Glutamatergic neuron (in vitro differentiated cells): ENCODE measurements around the gene GFRA3. TPM values are rescaled to one million over a fixed set of nuclear protein-coding genes. Genes with fewer than 3 reads are reported as not detected.
"Not testable (repeated sequence)": the region's sequence is repeated elsewhere in the genome, so short reads cannot be mapped to it uniquely, and the experiment has no call there.

ENCODE experiments used
- DNase-seq: peaks from one replicate; pipeline ENCODE4 v3.0.0; 2022
- H3K27ac Mint-ChIP-seq: one replicate; pipeline ENCODE4 v1.8.0; 2020; ENCODE audit warnings: mild to moderate bottlenecking, mixed read lengths, inconsistent platforms; ENCODE audit not compliant: unreplicated experiment
- H3K27me3 Mint-ChIP-seq: one replicate; pipeline ENCODE4 v1.8.0; 2020; ENCODE audit warnings: mild to moderate bottlenecking, moderate library complexity, mixed read lengths, inconsistent platforms; ENCODE audit not compliant: unreplicated experiment
- H3K36me3 Mint-ChIP-seq: one replicate; pipeline ENCODE4 v1.8.0; 2020; ENCODE audit warnings: mild to moderate bottlenecking, mixed read lengths, inconsistent platforms; ENCODE audit not compliant: unreplicated experiment
- H3K4me1 Mint-ChIP-seq: one replicate; pipeline ENCODE4 v1.8.0; 2020; ENCODE audit warnings: mild to moderate bottlenecking, low read depth, mixed read lengths, inconsistent platforms; ENCODE audit not compliant: unreplicated experiment
- H3K4me3 Mint-ChIP-seq: one replicate; pipeline ENCODE4 v1.8.0; 2020; ENCODE audit warnings: mild to moderate bottlenecking, mixed read lengths, inconsistent platforms; ENCODE audit not compliant: unreplicated experiment
- H3K9me3 Mint-ChIP-seq: one replicate; pipeline ENCODE4 v1.8.0; 2020; ENCODE audit warnings: mild to moderate bottlenecking, moderate library complexity, mixed read lengths, inconsistent platforms; ENCODE audit not compliant: unreplicated experiment
- total RNA-seq: library from RNA; stranded (reverse); fragmentation: NEBNext Ultra II Directional; extraction: Animal tissue kit (Norgen Biotek cat#: 25700); gene quantifications from one replicate; pipeline ENCODE4 v1.2.1, GENCODE V29; 2021; ENCODE audit not compliant: unreplicated experiment
- TF ChIP-seq, protein P1 (sequence below): fragments of 200-600 bp; sonication (generic); IDR thresholded peaks from one replicate; pipeline ENCODE4 v1.5.0; 2021; ENCODE audit not compliant: partially characterized antibody, unreplicated experiment

Gene GFRA3
- total RNA-seq, 1 donor from 2014 or later, result 1.1 TPM

GRCh38 chr5:138252944-138253343 is 21.5 kb downstream of the GFRA3 start:
- peaks cover 5% of the 10 kb centered on the region for H3K27me3 Mint-ChIP-seq
- no peaks in the 10 kb centered on the region for H3K4me1 Mint-ChIP-seq
- no peaks in the 10 kb centered on the region for H3K36me3 Mint-ChIP-seq
- H3K27ac Mint-ChIP-seq, result no peak overlapping the region
- DNase-seq, result no peak
- peaks cover 3% of the 10 kb centered on the region for H3K9me3 Mint-ChIP-seq
- H3K4me3 Mint-ChIP-seq, result no peak overlapping the region
- TF ChIP-seq, protein P1, sequence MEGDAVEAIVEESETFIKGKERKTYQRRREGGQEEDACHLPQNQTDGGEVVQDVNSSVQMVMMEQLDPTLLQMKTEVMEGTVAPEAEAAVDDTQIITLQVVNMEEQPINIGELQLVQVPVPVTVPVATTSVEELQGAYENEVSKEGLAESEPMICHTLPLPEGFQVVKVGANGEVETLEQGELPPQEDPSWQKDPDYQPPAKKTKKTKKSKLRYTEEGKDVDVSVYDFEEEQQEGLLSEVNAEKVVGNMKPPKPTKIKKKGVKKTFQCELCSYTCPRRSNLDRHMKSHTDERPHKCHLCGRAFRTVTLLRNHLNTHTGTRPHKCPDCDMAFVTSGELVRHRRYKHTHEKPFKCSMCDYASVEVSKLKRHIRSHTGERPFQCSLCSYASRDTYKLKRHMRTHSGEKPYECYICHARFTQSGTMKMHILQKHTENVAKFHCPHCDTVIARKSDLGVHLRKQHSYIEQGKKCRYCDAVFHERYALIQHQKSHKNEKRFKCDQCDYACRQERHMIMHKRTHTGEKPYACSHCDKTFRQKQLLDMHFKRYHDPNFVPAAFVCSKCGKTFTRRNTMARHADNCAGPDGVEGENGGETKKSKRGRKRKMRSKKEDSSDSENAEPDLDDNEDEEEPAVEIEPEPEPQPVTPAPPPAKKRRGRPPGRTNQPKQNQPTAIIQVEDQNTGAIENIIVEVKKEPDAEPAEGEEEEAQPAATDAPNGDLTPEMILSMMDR, result no peak

- peaks cover 13% of the 10 kb centered on the region for H3K4me1 Mint-ChIP-seq
- not testable (repeated sequence) for H3K9me3 Mint-ChIP-seq
Observed at GRCh38 chr5:138247800-138248199, 26.6 kb downstream of the GFRA3 start.

GRCh38 chr5:138246822-138247221 is 27.6 kb downstream of the GFRA3 start:
- H3K9me3 Mint-ChIP-seq, result peaks cover 1% of the 10 kb centered on the region
- no peak overlapping the region for H3K27ac Mint-ChIP-seq
- peaks cover 6% of the 10 kb centered on the region for H3K27me3 Mint-ChIP-seq
- no peak for DNase-seq
- TF ChIP-seq, protein P1, result no peak
- no peaks in the 10 kb centered on the region for H3K36me3 Mint-ChIP-seq
- H3K4me1 Mint-ChIP-seq, result peaks cover 17% of the 10 kb centered on the region
- H3K4me3 Mint-ChIP-seq, result no peak overlapping the region

More at GRCh38 chr5:138247800-138248199, 26.6 kb downstream of the GFRA3 start:
- DNase-seq, H3K4me3 Mint-ChIP-seq, H3K27me3 Mint-ChIP-seq, H3K36me3 Mint-ChIP-seq, H3K27ac Mint-ChIP-seq: not testable (repeated sequence)

DNA sequence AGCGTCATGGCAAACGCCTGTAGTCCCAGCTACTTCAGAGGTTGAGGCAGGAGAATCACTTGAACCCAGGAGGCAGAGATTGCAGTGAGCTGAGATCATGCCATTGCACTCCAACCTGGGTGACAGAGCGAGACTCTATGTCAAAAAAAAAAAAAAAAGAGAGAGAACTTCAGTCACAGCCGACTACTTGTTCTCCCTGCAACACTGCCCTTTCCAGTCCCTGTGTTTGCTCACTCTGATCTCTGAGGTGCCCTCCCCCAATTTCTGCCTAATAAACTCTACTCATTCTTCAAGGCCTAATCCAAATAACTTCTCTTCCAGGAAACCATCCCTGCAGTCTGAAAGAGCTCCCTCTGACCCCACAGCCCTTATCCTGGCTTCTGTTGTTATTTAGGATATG is 28.1 kb downstream of the GFRA3 start:
- TF ChIP-seq, protein P1, result no peak
- Mint-ChIP-seq H3K9me3 (peaks cover 1% of the 10 kb centered on the region), H3K36me3 (no peaks in the 10 kb centered on the region), H3K4me1 (peaks cover 19% of the 10 kb centered on the region), H3K4me3 (no peak overlapping the region), H3K27ac (no peak overlapping the region), H3K27me3 (peaks cover 6% of the 10 kb centered on the region)
- no peak for DNase-seq

GRCh38 chr5:138245717-138246116 is 28.7 kb downstream of the GFRA3 start:
- Mint-ChIP-seq H3K27me3 (peaks cover 6% of the 10 kb centered on the region), H3K36me3 (no peaks in the 10 kb centered on the region), H3K27ac (no peak overlapping the region), H3K4me3 (no peak overlapping the region), H3K9me3 (peaks cover 1% of the 10 kb centered on the region), H3K4me1 (peaks cover 25% of the 10 kb centered on the region)
- TF ChIP-seq, protein P1, result no peak
- DNase-seq, result no peak
